Fibroblast of lung (primary cell): ENCODE results near the gene RCOR1. TPM values are rescaled to one million over a fixed set of nuclear protein-coding genes. Genes with fewer than 3 reads are reported as not detected.

Source experiments
- DNase-seq, 2 donors: peaks; one replicate each; pipeline versions ENCODE4 v3.0.0 to v3.0.0-alpha.2; 2010; ENCODE audit warnings: low read depth in 2 of 2
- H2AFZ ChIP-seq: 2 replicates; pipeline ENCODE4 v1.5.1; 2012; ENCODE audit warnings: low read length, control low read depth, inconsistent platforms
- H3K27ac ChIP-seq: 2 replicates; pipeline ENCODE4 v1.5.1; 2011; ENCODE audit warnings: low read length, control low read depth; ENCODE audit not compliant: insufficient read depth
- H3K27me3 ChIP-seq: 2 replicates; pipeline ENCODE4 v1.5.1; 2011; ENCODE audit warnings: mild to moderate bottlenecking, low read length; ENCODE audit not compliant: control insufficient read depth, insufficient read depth
- H3K36me3 ChIP-seq: 2 replicates; pipeline ENCODE4 v1.5.1; 2011; ENCODE audit warnings: low read length; ENCODE audit not compliant: control insufficient read depth, insufficient read depth
- H3K4me1 ChIP-seq: 2 replicates; pipeline ENCODE4 v1.5.1; 2011; ENCODE audit warnings: low read length; ENCODE audit not compliant: control insufficient read depth, insufficient read depth; ENCODE audit errors: extremely low read depth
- H3K4me2 ChIP-seq: 2 replicates; pipeline ENCODE4 v1.5.1; 2011; ENCODE audit warnings: low read length, control low read depth; ENCODE audit not compliant: insufficient read depth; ENCODE audit errors: extremely low read depth
- H3K4me3 ChIP-seq, 4 experiments: fragments of 200-600 bp in 1 of 4; sonication (generic) in 1 of 4; replicated peaks in 1 of 4; 2 replicates each; pipeline ENCODE4 v1.5.1; 2011 to 2016; ENCODE audit warnings: low read length in 4 of 4, low read depth in 3 of 4, mild to moderate bottlenecking in 3 of 4, control low read depth in 2 of 4, inconsistent platforms in 1 of 4, mixed read lengths in 1 of 4; ENCODE audit not compliant: insufficient read depth in 1 of 4; ENCODE audit errors: control extremely low read depth in 1 of 4
- H3K79me2 ChIP-seq: 2 replicates; pipeline ENCODE4 v1.5.1; 2012; ENCODE audit warnings: mild to moderate bottlenecking, low read length, inconsistent platforms; ENCODE audit not compliant: control insufficient read depth, insufficient read depth
- H3K9ac ChIP-seq: 2 replicates; pipeline ENCODE4 v1.5.1; 2011; ENCODE audit warnings: mild to moderate bottlenecking, low read length, control low read depth; ENCODE audit not compliant: insufficient read depth
- H3K9me3 ChIP-seq: 2 replicates; pipeline ENCODE4 v1.5.1; 2012; ENCODE audit warnings: low read depth, low read length; ENCODE audit not compliant: control insufficient read depth, insufficient read depth
- H4K20me1 ChIP-seq: 2 replicates; pipeline ENCODE4 v1.5.1; 2011; ENCODE audit warnings: low read length; ENCODE audit not compliant: control insufficient read depth, insufficient read depth; ENCODE audit errors: extremely low read depth
- EZH2 ChIP-seq: IDR thresholded peaks from 2 replicates; pipeline ENCODE4 v1.5.1; 2012; ENCODE audit warnings: low read length, control low read depth, mild to moderate bottlenecking; ENCODE audit errors: missing control alignments
- polyA plus RNA-seq, 2 donors: library from polyadenylated mRNA; depleted of rRNA in 1 of 2; stranded (reverse) in 1 of 2; unstranded in 1 of 2; fragments of >200 nt; gene quantifications; 2 replicates each; pipeline ENCODE4 v1.2.1, GENCODE V29; 2011 to 2012; ENCODE audit warnings: missing spikeins in 1 of 2
- total RNA-seq: library from RNA; depleted of rRNA; stranded (reverse); fragments of >200 nt; gene quantifications from 2 replicates; pipeline ENCODE4 v1.2.1, GENCODE V29; 2014
- TF ChIP-seq, protein P1 (sequence below), 2 donors: IDR thresholded peaks in 1 of 2; conservative IDR thresholded peaks in 1 of 2; 1 replicate in 1 of 2; 2 replicates in 1 of 2; pipeline ENCODE4 v1.5.1; 2011 to 2012; ENCODE audit warnings: low read length in 2 of 2, control low read depth in 1 of 2, inconsistent platforms in 1 of 2, low read depth in 1 of 2, mild to moderate bottlenecking in 1 of 2

RCOR1 gene
- total and polyA plus RNA-seq, 2 donors (not counting 1 experiment from before 2014, with no cell fraction given) = 11.4 to 19.6 TPM

GRCh38 chr14:102723650-102724049 is 131.2 kb downstream of the RCOR1 start:
- no peaks in the 10 kb centered on the region for H3K27me3 ChIP-seq
- H4K20me1 ChIP-seq = no peaks in the 10 kb centered on the region
- no peaks in the 10 kb centered on the region for H3K9me3 ChIP-seq
- H3K4me1 ChIP-seq = no peaks in the 10 kb centered on the region
- no peaks in the 10 kb centered on the region for H3K79me2 ChIP-seq
- TF ChIP-seq, protein P1, sequence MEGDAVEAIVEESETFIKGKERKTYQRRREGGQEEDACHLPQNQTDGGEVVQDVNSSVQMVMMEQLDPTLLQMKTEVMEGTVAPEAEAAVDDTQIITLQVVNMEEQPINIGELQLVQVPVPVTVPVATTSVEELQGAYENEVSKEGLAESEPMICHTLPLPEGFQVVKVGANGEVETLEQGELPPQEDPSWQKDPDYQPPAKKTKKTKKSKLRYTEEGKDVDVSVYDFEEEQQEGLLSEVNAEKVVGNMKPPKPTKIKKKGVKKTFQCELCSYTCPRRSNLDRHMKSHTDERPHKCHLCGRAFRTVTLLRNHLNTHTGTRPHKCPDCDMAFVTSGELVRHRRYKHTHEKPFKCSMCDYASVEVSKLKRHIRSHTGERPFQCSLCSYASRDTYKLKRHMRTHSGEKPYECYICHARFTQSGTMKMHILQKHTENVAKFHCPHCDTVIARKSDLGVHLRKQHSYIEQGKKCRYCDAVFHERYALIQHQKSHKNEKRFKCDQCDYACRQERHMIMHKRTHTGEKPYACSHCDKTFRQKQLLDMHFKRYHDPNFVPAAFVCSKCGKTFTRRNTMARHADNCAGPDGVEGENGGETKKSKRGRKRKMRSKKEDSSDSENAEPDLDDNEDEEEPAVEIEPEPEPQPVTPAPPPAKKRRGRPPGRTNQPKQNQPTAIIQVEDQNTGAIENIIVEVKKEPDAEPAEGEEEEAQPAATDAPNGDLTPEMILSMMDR (conservative IDR thresholded peaks at IDR 0.05 in 1 of 2, IDR thresholded peaks at IDR 0.05 in 1 of 2; ENCODE audit: low read depth in 1 of 2, low read length in 2 of 2) = no peak
- DNase-seq = no peak
- no peak overlapping the region for H3K9ac ChIP-seq
- H3K4me2 ChIP-seq = no peak overlapping the region
- H3K4me3 ChIP-seq = no peak overlapping the region
- H3K27ac ChIP-seq = no peak overlapping the region
- H3K36me3 ChIP-seq = peaks cover 15% of the 10 kb centered on the region
- H2AFZ ChIP-seq = no peak overlapping the region

DNA sequence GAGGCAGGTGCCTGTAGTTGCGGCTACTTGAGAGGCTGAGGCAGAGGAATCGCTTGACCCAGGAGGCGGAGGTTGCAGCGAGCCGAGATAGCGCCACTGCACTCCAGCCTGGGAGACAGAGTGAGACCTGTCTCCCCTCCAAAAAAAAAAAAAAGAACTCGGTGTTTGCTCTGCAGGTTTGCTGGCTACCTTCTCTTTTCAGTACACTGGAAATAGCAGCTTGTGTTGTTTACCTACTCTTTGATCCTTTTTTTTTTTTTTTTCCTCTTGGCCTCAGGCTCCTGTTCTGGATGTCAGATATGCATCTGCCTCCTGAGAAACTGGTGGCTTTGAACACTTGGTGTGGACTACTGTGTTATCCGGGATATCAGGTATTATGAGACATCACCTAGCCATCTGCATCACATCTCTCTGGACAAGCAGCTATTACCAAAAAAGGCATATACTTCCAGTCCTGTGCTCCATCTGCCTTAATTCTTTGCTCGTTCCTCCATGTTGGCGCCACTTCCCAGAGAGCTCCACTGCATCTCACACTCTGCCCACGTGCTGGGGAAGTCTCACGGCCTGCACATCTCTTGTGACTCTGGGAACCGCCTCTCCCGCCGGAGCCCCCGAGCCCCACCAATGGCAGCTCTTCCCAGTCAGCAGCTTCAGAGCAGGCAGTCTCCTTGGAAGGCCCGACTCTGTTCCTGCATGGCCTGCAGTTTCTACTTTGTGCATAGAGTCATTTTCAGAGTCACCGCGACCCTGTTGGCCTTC is 133.9 kb downstream of the RCOR1 start:
- Histone ChIP-seq H2AFZ (no peak overlapping the region), H3K27me3 (no peaks in the 10 kb centered on the region), H3K4me2 (no peak overlapping the region), H3K9me3 (no peaks in the 10 kb centered on the region), H3K9ac (no peak overlapping the region), H4K20me1 (no peaks in the 10 kb centered on the region), H3K4me1 (no peaks in the 10 kb centered on the region), H3K27ac (no peak overlapping the region), H3K36me3 (peaks cover 17% of the 10 kb centered on the region), H3K4me3 (no peak overlapping the region), H3K79me2 (no peaks in the 10 kb centered on the region)
- DNase-seq = no peak
- no peak for TF ChIP-seq EZH2
- TF ChIP-seq, protein P1 (conservative IDR thresholded peaks at IDR 0.05 in 1 of 2, IDR thresholded peaks at IDR 0.05 in 1 of 2; ENCODE audit: low read depth in 1 of 2, low read length in 2 of 2) = no peak

- Histone ChIP-seq H3K27ac (no peak overlapping the region), H3K36me3 (peaks cover 13% of the 10 kb centered on the region), H4K20me1 (no peaks in the 10 kb centered on the region), H3K4me2 (no peak overlapping the region), H2AFZ (no peak overlapping the region), H3K4me3 (no peak overlapping the region), H3K9me3 (no peaks in the 10 kb centered on the region), H3K79me2 (no peaks in the 10 kb centered on the region), H3K27me3 (no peaks in the 10 kb centered on the region), H3K4me1 (no peaks in the 10 kb centered on the region), H3K9ac (no peak overlapping the region)
- TF ChIP-seq, protein P1 (conservative IDR thresholded peaks at IDR 0.05 in 1 of 2, IDR thresholded peaks at IDR 0.05 in 1 of 2; ENCODE audit: low read depth in 1 of 2, low read length in 2 of 2) = no peak
- no peak for TF ChIP-seq EZH2
- DNase-seq = no peak
These were observed 135.1 kb downstream of the RCOR1 start for GRCh38 chr14:102727336-102728095.
